Mucosa of descending colon (tissue), 3 donors: ENCODE measurements around the gene GALNT7. TPM values are rescaled to one million over a fixed set of nuclear protein-coding genes. Genes with fewer than 3 reads are reported as not detected.

ENCODE experiments used
- ATAC-seq: fragments of 200-7000 bp; cut with Tn5 transposase; one replicate; pipeline ENCODE4 v1.9.1; 2020; ENCODE audit warnings: mild to moderate bottlenecking, moderate library complexity
- DNase-seq, 3 donors: peaks; one replicate each; pipeline ENCODE4 v3.0.0-alpha.2; 2020
- H3K36me3 ChIP-seq: fragments of 200-600 bp; one replicate; pipeline ENCODE4 v1.8.0; 2021; ENCODE audit warnings: low read depth, mild to moderate bottlenecking
- H3K4me1 ChIP-seq: fragments of 200-600 bp; one replicate; pipeline ENCODE4 v1.8.0; 2021; ENCODE audit warnings: low read depth, mild to moderate bottlenecking
- H3K4me3 ChIP-seq: fragments of 200-600 bp; one replicate; pipeline ENCODE4 v1.8.0; 2021; ENCODE audit warnings: mild to moderate bottlenecking
- H3K9me3 ChIP-seq: fragments of 200-600 bp; one replicate; pipeline ENCODE4 v1.8.0; 2021; ENCODE audit warnings: mild to moderate bottlenecking
- intact Hi-C, 2 donors: fragments of 100-400 bp; cut with DNase I in 1 of 2; cut with micrococcal nuclease in 1 of 2; formaldehyde crosslinking; loops; one replicate each; pipeline versions ENCODE4 v1.11.0 to v1.11.1; 2022; cut with DNase I, micrococcal nuclease
- total RNA-seq, 3 donors: library from RNA; stranded (reverse); fragmentation: NEBNext Ultra II Directional in 2 of 3; extraction: Animal tissue kit (Norgen Biotek cat#: 25700) in 2 of 3; gene quantifications; one replicate each; pipeline versions ENCODE4 v1.2.1 to v1.2.4, GENCODE V29; 2021 to 2023
- TF ChIP-seq, protein P1 (sequence below): fragments of 200-600 bp; IDR thresholded peaks from one replicate; pipeline ENCODE4 v1.8.0; 2022; ENCODE audit warnings: antibody characterized with exemption, mild to moderate bottlenecking
- donor health status: DM: no; HTN: no; CAD: no; lungs with moderate emphysema.
- donor health status: DM: no; HTN: no; CAD: no.
- donor health status: DM: no; HTN: yes; CAD: no.

GALNT7 gene
- total RNA-seq, 3 donors from 2014 or later: 61.4 to 141 (median 109) TPM

DNA sequence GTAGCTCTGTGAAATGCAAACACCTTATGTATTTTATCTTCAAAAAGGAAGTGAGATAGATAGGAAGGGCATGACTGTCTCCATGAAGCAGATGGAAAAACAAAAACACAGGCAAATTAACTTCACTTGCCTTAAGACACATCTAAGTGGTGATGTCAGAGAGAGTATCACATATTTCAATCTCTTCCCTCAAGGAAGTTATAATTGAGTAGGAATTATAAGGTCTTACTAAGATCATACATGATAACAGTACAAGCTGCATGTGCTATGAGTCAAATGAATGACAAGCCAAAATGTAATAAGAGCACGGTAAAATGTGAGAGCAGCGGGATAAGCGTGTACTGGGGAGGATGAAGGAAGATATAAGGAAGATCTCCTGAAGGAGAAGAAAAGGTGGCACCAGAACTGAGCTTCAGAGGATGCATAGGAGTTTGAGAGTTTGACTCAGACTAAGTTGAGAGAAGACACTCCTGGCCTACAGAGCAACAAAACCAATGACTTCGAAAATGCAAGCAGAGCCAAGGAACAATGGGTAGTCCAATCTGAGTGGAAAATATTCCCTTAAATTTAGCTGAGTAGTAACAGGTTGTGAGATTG, 43.3 kb upstream of the GALNT7 start:
- intact Hi-C loops: no loop called here
- Histone ChIP-seq H3K9me3 (no peaks in the 10 kb centered on the region), H3K4me1 (peaks cover 15% of the 10 kb centered on the region), H3K36me3 (no peaks in the 10 kb centered on the region), H3K4me3 (no peak overlapping the region)
- TF ChIP-seq, protein P1, sequence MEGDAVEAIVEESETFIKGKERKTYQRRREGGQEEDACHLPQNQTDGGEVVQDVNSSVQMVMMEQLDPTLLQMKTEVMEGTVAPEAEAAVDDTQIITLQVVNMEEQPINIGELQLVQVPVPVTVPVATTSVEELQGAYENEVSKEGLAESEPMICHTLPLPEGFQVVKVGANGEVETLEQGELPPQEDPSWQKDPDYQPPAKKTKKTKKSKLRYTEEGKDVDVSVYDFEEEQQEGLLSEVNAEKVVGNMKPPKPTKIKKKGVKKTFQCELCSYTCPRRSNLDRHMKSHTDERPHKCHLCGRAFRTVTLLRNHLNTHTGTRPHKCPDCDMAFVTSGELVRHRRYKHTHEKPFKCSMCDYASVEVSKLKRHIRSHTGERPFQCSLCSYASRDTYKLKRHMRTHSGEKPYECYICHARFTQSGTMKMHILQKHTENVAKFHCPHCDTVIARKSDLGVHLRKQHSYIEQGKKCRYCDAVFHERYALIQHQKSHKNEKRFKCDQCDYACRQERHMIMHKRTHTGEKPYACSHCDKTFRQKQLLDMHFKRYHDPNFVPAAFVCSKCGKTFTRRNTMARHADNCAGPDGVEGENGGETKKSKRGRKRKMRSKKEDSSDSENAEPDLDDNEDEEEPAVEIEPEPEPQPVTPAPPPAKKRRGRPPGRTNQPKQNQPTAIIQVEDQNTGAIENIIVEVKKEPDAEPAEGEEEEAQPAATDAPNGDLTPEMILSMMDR: no peak
- ATAC-seq (no peak), DNase-seq (no peak)

DNA sequence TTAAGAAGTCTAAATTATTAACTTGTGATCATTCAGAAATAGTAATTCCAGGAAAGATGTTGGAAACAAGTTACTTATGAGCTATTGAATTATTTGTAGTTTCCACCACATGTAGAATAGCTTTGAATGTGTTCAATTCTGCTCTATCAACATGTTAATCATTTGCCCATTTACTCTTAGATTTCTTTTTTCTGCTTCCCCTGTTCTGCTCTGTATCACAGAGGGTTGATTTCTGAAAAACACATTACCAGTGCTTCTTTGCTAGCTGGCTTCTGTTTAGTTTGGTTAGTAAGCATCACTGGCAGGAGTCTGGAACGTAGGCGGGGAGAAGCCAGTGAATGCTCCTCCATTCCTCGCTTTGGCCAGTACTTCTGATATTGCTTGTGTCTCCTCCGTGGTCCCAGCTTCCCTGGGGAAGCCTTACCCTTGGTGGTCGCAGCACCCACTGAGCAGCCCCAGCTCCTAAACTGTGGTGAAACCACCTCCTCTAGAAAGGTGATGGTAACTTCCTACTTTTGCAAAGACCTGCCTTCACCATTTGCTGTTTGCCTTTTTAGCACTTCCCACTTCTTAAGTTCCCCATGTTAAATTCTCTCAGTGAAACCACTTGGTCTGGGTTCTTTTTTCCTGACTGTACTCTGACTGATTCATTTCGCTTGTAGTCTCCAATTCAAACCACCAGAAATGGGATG, 40.3 kb upstream of the GALNT7 start:
- intact Hi-C loops: no loop called here
- H3K4me1 ChIP-seq: no peaks in the 10 kb centered on the region

DNA sequence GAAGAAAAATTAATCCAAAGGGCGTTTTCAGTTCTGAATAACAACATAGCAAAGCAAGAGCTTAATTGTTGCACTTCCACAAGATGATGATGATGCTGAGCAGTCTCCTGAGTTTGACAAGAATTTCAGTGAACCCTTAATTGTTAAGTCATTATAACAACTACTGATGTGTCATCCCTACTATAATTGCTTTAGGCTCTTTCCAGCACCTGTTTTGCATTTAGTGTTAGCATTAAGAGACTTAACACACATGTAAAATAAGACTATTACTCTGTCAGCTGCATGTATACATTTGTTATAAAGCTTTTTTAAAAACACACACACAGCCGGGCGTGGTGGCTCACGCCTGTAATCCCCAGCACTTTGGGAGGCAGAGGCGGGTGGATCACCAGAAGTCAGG, 37.9 kb upstream of the GALNT7 start:
- Histone ChIP-seq H3K9me3 (no peaks in the 10 kb centered on the region), H3K36me3 (no peaks in the 10 kb centered on the region), H3K4me1 (no peaks in the 10 kb centered on the region), H3K4me3 (no peak overlapping the region)
- TF ChIP-seq, protein P1: no peak
- DNase-seq: no peak
- intact Hi-C loops: no loop called here
- no peak for ATAC-seq

More for the DNA sequence above, 40.3 kb upstream of the GALNT7 start:
- Histone ChIP-seq H3K9me3 (no peaks in the 10 kb centered on the region), H3K4me3 (no peak overlapping the region), H3K36me3 (no peaks in the 10 kb centered on the region)
- TF ChIP-seq, protein P1: no peak
- DNase-seq (no peak), ATAC-seq (no peak)

DNA sequence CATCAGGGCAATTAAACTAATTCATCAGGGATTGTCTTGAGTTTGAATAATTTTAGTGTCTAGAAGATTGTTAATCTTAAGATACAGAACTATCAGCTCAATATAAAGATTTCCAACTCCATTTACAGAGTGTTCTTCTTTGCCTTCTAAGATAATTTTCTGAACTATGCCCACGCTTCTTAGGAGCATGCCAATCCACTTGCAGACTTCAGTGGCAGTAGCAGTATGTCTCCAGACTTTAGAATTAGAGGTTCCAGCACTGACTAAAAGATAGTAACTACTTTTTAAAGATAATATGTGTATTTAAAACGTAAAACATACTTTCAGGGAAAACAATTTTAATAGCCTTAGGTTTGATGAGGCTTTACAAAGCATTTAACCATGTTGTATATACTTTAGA, 34.2 kb upstream of the GALNT7 start:
- Histone ChIP-seq H3K9me3 (no peaks in the 10 kb centered on the region), H3K4me3 (no peak overlapping the region), H3K4me1 (no peaks in the 10 kb centered on the region), H3K36me3 (no peaks in the 10 kb centered on the region)
- intact Hi-C loops: no loop called here
- ATAC-seq (no peak), DNase-seq (no peak)
- TF ChIP-seq, protein P1: no peak

DNA sequence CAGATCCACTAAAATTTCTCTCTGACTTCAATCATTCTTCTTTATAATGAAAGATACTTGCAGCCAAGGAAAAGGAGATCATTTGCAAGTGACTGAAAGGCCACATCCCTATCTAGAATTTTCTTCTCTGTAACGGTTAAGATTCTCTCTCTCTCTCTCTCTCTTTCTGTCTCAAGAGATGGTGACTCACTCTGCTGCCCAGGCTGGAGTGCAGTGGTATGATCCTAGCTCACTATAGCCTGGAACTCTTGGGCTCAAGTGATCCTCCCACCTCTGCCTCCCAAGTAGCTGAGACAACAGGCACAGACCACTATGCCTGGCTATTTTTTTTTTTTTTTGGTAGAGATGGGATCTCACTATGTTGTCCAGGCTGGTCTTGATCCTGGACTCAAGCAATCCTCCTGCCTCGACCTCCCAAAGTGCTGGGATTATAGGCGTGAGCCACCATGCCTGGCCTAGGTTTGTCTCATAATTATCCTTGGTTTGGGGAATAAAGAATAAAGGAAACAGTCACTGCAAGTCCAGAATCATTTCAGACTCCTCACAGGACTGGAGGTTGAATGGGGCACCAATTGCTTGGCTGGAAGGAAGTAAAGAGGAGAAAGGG, 33.3 kb upstream of the GALNT7 start:
- H3K36me3 ChIP-seq: no peaks in the 10 kb centered on the region
- intact Hi-C loops: no loop called here
- ATAC-seq: no peak
- TF ChIP-seq, protein P1: no peak
- no peak for DNase-seq
- no peaks in the 10 kb centered on the region for H3K4me1 ChIP-seq
- no peaks in the 10 kb centered on the region for H3K9me3 ChIP-seq
- no peak overlapping the region for H3K4me3 ChIP-seq
